ENCODE data around the gene DPYSL4. TPM values are rescaled to one million over a fixed set of nuclear protein-coding genes. Genes with fewer than 3 reads are reported as not detected.

The DPYSL4 gene
- total RNA-seq, 4 donors from 2014 or later = 0.27 TPM; not detected in 3

GRCh38 chr10:132189016-132189415 is 2.3 kb downstream of the DPYSL4 start:
- Histone ChIP-seq H3K36me3 (no peaks in the 10 kb centered on the region), H3K27ac (no peak overlapping the region), H3K27me3 (peaks cover 0 to 30% of the 10 kb centered on the region in 2 donors), H3K4me3 (no peak overlapping the region), H3K9me3 (no peaks in the 10 kb centered on the region), H3K4me1 (peaks cover 0 to 23% (median 9%) of the 10 kb centered on the region in 4 donors)
- TF ChIP-seq POLR2A (IDR thresholded peaks at IDR 0.05) (no peak), CTCF (IDR thresholded peaks at IDR 0.05) (no peak)
- no peak for DNase-seq

- H3K4me1 ChIP-seq = peaks cover 0 to 23% (median 9%) of the 10 kb centered on the region in 4 donors
- H3K27me3 ChIP-seq = peaks cover 0 to 30% of the 10 kb centered on the region in 2 donors
- no peak overlapping the region for H3K4me3 ChIP-seq
- no peaks in the 10 kb centered on the region for H3K36me3 ChIP-seq
- DNase-seq = no peak
- TF ChIP-seq POLR2A (IDR thresholded peaks at IDR 0.05) = no peak
- no peaks in the 10 kb centered on the region for H3K9me3 ChIP-seq
- no peak overlapping the region for H3K27ac ChIP-seq
Observed at GRCh38 chr10:132189810-132190422, 3.2 kb downstream of the DPYSL4 start.

- Histone ChIP-seq H3K9me3 (no peaks in the 10 kb centered on the region), H3K4me3 (no peak overlapping the region), H3K27ac (no peak overlapping the region), H3K36me3 (no peaks in the 10 kb centered on the region), H3K4me1 (peaks cover 0 to 7% (median 4%) of the 10 kb centered on the region in 4 donors), H3K27me3 (peaks cover 0 to 12% of the 10 kb centered on the region in 2 donors)
- no peak for TF ChIP-seq POLR2A (IDR thresholded peaks at IDR 0.05)
- TF ChIP-seq CTCF (IDR thresholded peaks at IDR 0.05) = no peak
- no peak for DNase-seq
Observed at GRCh38 chr10:132192076-132192975, 5.6 kb downstream of the DPYSL4 start.

- Histone ChIP-seq H3K27ac (no peak overlapping the region), H3K4me1 (no peaks in the 10 kb centered on the region), H3K36me3 (no peaks in the 10 kb centered on the region), H3K9me3 (no peaks in the 10 kb centered on the region), H3K4me3 (no peak overlapping the region), H3K27me3 (peaks cover 0 to 4% of the 10 kb centered on the region in 2 donors)
- DNase-seq = no peak
- TF ChIP-seq POLR2A (IDR thresholded peaks at IDR 0.05) (no peak), CTCF (IDR thresholded peaks at IDR 0.05) (no peak)
Observed at GRCh38 chr10:132192991-132193665, 6.4 kb downstream of the DPYSL4 start.

GRCh38 chr10:132193907-132194552 is 7.3 kb downstream of the DPYSL4 start:
- H3K27ac ChIP-seq = no peak overlapping the region
- H3K4me3 ChIP-seq = no peak overlapping the region
- no peak for TF ChIP-seq POLR2A (IDR thresholded peaks at IDR 0.05)
- TF ChIP-seq CTCF (IDR thresholded peaks at IDR 0.05) = no peak
- no peaks in the 10 kb centered on the region for H3K27me3 ChIP-seq
- DNase-seq = no peak
- H3K4me1 ChIP-seq = no peaks in the 10 kb centered on the region
- no peaks in the 10 kb centered on the region for H3K36me3 ChIP-seq
- no peaks in the 10 kb centered on the region for H3K9me3 ChIP-seq

All from Peyer's patch (tissue), 4 donors.